Hypothalamus (tissue), 51 donors: ENCODE measurements around the gene RDM1.

ENCODE experiments used
- DNase-seq, 51 donors: peaks; one replicate each; lab custom pipeline; 2025; lab: John Stamatoyannopoulos, UW

Gene RDM1

DNA sequence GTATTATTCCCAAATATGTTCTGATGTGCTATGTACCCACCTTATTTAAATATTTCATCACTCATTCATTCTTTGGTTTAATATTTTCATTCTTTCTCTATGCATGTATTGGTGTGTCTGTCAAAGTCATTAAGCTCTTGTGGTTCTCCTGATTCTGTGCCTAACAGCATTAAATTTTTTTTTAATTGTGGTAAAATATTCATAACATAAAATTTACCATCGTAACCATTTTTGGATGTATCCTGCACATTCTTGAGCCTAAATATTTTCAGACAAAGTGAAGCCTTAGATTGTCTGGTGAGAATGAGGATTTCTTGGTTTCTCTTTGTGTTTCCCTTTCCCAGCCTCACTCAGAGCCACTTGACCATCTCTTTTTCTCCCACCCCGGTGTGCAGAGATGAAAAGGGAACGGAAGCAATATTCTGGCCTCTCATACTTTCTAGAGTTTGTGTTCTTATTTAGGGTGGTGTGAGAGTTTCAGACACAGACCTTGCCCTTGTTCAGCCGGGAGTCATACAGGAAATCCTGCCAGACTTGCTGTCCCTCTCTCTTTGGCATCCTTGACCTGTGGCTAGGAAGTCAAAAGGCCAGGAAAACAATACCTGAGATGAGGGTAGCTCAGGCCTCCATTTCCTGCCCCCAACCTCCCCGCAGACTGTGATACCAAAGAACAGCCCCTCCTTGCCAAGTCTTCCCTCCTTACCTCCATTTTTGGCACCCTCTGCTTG, 55.3 kb downstream of the RDM1 start:
- DNase-seq, result no peak

GRCh38 chr17:35872196-35872980, 58.2 kb downstream of the RDM1 start:
- DNase-seq, result no peak

GRCh38 chr17:35870906-35871819, 59.4 kb downstream of the RDM1 start:
- DNase-seq, result no peak

- DNase-seq, result no peak
Measured at GRCh38 chr17:35868737-35869136, 61.8 kb downstream of the RDM1 start, which contains the start of gene HEATR9. TSS of gene HEATR9 (minus strand) at chr17:35868891. CDS start at chr17:35868742, 149 bp downstream.
